AG10803 (cell line): ENCODE results near the gene SFXN3.
A peak's percentile ranks its signal among the peaks of the same experiment; 100 is the strongest.

Source experiments
- DNase-seq: peaks from one replicate; pipeline ENCODE4 v3.0.0; 2010; ENCODE audit warnings: low read depth
- H3K4me3 ChIP-seq: 2 replicates; pipeline ENCODE4 v1.5.1; 2011; ENCODE audit warnings: mild to moderate bottlenecking, low read length, control low read depth
- TF ChIP-seq, protein P1 (sequence below): conservative IDR thresholded peaks from 2 replicates; pipeline ENCODE4 v1.5.1; 2011; ENCODE audit warnings: mild to moderate bottlenecking, low read length, control low read depth, inconsistent platforms

Gene SFXN3

GRCh38 chr10:101018600-101019439, 12.2 kb upstream of the SFXN3 start:
- peak; percentile 75 for DNase-seq
- TF ChIP-seq, protein P1, sequence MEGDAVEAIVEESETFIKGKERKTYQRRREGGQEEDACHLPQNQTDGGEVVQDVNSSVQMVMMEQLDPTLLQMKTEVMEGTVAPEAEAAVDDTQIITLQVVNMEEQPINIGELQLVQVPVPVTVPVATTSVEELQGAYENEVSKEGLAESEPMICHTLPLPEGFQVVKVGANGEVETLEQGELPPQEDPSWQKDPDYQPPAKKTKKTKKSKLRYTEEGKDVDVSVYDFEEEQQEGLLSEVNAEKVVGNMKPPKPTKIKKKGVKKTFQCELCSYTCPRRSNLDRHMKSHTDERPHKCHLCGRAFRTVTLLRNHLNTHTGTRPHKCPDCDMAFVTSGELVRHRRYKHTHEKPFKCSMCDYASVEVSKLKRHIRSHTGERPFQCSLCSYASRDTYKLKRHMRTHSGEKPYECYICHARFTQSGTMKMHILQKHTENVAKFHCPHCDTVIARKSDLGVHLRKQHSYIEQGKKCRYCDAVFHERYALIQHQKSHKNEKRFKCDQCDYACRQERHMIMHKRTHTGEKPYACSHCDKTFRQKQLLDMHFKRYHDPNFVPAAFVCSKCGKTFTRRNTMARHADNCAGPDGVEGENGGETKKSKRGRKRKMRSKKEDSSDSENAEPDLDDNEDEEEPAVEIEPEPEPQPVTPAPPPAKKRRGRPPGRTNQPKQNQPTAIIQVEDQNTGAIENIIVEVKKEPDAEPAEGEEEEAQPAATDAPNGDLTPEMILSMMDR, result peak; percentile 69
- no peak overlapping the region for H3K4me3 ChIP-seq

GRCh38 chr10:101019440-101019703, 11.7 kb upstream of the SFXN3 start:
- H3K4me3 ChIP-seq, result no peak overlapping the region
- TF ChIP-seq, protein P1, result no peak
- no peak for DNase-seq

DNA sequence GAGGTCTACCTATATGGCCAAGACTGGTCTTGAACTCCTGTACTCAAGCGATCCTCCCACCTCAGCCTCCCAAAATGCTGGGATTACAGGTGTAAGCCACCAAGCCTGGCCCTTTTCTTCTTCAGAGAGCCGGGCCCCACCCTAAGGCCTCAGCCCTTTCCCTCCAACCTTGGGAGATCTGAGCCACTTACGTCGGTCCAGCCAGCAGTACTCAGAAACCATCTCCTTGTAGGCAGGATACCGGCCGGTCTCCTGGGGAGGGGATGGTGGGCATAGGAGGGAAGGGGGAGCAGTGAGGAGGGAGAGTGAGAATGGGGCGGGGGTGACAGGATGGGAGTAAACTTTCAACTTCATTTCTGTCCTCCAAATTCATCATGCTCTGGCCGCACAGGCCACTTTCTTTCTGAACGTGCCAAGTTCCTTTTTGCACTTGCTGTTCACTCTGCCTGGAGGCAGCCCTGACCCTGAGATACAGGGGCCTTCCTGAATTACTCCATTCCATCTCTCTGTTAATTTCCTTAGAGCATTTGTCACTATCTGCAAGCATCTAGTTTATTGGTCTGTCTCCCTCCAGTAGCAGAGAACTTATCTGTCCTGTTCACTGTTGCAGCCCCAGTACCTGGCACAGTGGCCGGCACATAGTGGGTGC, 10.5 kb upstream of the SFXN3 start:
- no peak overlapping the region for H3K4me3 ChIP-seq
- no peak for DNase-seq

GRCh38 chr10:101021239-101021638, 9.8 kb upstream of the SFXN3 start:
- no peak overlapping the region for H3K4me3 ChIP-seq
- TF ChIP-seq, protein P1, result no peak
- DNase-seq, result no peak

More for the DNA sequence above, 10.5 kb upstream of the SFXN3 start:
- TF ChIP-seq, protein P1, result no peak

DNA sequence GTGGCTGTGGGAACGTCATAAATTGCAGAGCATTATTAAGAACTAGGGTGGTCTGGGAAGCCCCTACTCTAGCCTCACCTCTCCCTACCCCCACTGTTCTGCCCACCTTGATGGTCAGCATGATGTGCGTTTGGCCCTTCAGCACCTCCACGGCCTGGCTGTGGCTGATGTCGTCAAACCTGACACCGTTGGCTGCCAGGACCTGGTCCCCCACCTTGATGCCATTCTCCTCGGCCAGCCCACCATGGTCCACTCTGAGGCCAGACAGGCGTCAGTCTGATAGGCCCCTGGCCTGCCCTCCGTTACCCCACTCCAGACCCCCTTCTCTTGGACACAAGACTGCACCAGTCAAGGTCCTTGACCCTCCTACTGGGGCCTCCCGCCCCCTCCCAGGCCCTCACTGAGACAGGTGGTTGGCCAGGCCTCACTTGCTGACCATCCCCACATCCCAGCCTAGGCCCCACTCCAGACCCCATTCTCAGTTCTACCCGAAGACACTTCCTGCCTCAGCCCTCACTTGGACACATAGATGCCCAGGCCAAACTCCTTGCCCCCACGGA, 9.3 kb upstream of the SFXN3 start:
- DNase-seq, result no peak
- no peak overlapping the region for H3K4me3 ChIP-seq
- TF ChIP-seq, protein P1, result no peak

GRCh38 chr10:101022967-101023705, 7.9 kb upstream of the SFXN3 start:
- TF ChIP-seq, protein P1, result no peak
- no peak for DNase-seq

More at GRCh38 chr10:101022967-101023705, 7.9 kb upstream of the SFXN3 start:
- no peak overlapping the region for H3K4me3 ChIP-seq
